Lung (tissue), 12 donors: ENCODE measurements around the gene MVB12B. TPM values are rescaled to one million over a fixed set of nuclear protein-coding genes. Genes with fewer than 3 reads are reported as not detected.

Experiments used
- ATAC-seq: fragments of 200-7000 bp; cut with Tn5 transposase; one replicate; pipeline ENCODE4 v1.9.1; 2020; ENCODE audit warnings: moderate number of reproducible peaks; ENCODE audit not compliant: insufficient read depth, low FRiP score
- DNase-seq, 3 donors: peaks; one replicate each; pipeline ENCODE4 v3.0.0-alpha.2; 2013 to 2017
- H3K27ac ChIP-seq, 2 donors: one replicate each; pipeline ENCODE4 v1.5.1; 2013; ENCODE audit warnings: mild to moderate bottlenecking in 2 of 2, moderate library complexity in 2 of 2, control low read depth in 1 of 2, inconsistent platforms in 1 of 2, low read depth in 1 of 2, low read length in 1 of 2
- H3K27me3 ChIP-seq, 3 donors: one replicate each; pipeline ENCODE4 v1.5.1; 2013; ENCODE audit warnings: low read length in 2 of 3; ENCODE audit not compliant: control insufficient read depth in 3 of 3, insufficient read depth in 3 of 3
- H3K36me3 ChIP-seq, 4 donors: one replicate each; pipeline ENCODE4 v1.5.1; 2013; ENCODE audit warnings: low read length in 4 of 4, mild to moderate bottlenecking in 1 of 4, moderate library complexity in 1 of 4; ENCODE audit not compliant: control insufficient read depth in 4 of 4, insufficient read depth in 4 of 4
- H3K4me1 ChIP-seq, 5 donors: one replicate each; pipeline ENCODE4 v1.5.1; 2013; ENCODE audit warnings: low read length in 5 of 5, mild to moderate bottlenecking in 2 of 5, moderate library complexity in 1 of 5; ENCODE audit not compliant: control insufficient read depth in 5 of 5, insufficient read depth in 5 of 5
- H3K4me3 ChIP-seq: one replicate; pipeline ENCODE4 v1.5.1; 2013; ENCODE audit warnings: mild to moderate bottlenecking, control low read depth, moderate library complexity
- H3K9ac ChIP-seq, 2 donors: one replicate each; pipeline ENCODE4 v1.5.1; 2013; ENCODE audit warnings: low read length in 2 of 2, control low read depth in 1 of 2; ENCODE audit not compliant: insufficient read depth in 1 of 2
- H3K9me3 ChIP-seq, 4 donors: one replicate each; pipeline ENCODE4 v1.5.1; 2013; ENCODE audit warnings: low read length in 3 of 4, mild to moderate bottlenecking in 1 of 4, moderate library complexity in 1 of 4; ENCODE audit not compliant: control insufficient read depth in 4 of 4, insufficient read depth in 3 of 4
- WGBS, 2 donors: extraction: QIAGEN DNeasy Blood & Tissue Kit; methylation state at CpG; one replicate each; pipeline ENCODE4 v1.1.7; 2013; 5-methylcytosine and 5-hydroxymethylcytosine counted together
- polyA plus RNA-seq, 2 donors: library from polyadenylated mRNA; stranded (reverse); fragments of 200-250 nt; gene quantifications; one replicate each; pipeline ENCODE4 v1.2.1, GENCODE V29; 2013
- total RNA-seq, 2 donors: library from RNA; depleted of rRNA in 1 of 2; stranded (reverse); fragments of >200 nt in 1 of 2; gene quantifications; one replicate each; pipeline ENCODE4 v1.2.1, GENCODE V29; 2014 to 2021
- TF ChIP-seq, protein P1 (sequence below): IDR thresholded peaks from 2 replicates; pipeline ENCODE4 v1.5.1; 2012; ENCODE audit warnings: mild to moderate bottlenecking; ENCODE audit errors: control extremely low read depth, extremely low read depth
- donor health status: control.
- donor health status: control.
- donor health status: Bipolar disorder and iron deficiency.
- donor health status: healthy.
- donor health status: DM: yes; HTN: yes; CAD: no.

MVB12B gene
- total and polyA plus RNA-seq, 4 donors: 9.5 to 33.6 (median 16.5) TPM

DNA sequence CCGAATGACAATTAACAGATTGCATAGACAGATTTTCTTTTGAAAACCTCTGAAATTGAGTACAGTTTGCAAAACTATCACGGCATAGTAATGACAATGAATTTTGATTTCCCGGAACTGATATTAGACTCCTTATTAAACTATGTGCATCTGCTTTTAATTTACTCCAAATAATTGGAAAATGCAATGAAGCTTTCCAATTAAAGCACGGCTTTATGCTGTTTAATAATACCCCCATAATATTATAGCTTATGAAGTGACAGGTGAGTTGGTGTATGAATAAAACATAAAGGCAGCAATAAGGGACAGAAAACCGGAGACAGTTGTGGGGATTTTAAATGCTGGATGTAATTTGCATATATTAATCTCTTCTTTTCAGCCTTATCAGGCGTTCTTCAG is 110.6 kb downstream of the MVB12B start:
- WGBS, 2 donors: 93 to 94% methylated on average over 6 of the region's 6 CpGs
- Histone ChIP-seq H3K36me3 (peaks cover 0 to 15% (median 0%) of the 10 kb centered on the region in 4 donors), H3K4me1 (peaks cover 0 to 5% (median 0%) of the 10 kb centered on the region in 5 donors), H3K27ac (no peak overlapping the region), H3K27me3 (no peaks in the 10 kb centered on the region), H3K9me3 (no peaks in the 10 kb centered on the region), H3K4me3 (no peak overlapping the region), H3K9ac (no peak overlapping the region)
- TF ChIP-seq, protein P1, sequence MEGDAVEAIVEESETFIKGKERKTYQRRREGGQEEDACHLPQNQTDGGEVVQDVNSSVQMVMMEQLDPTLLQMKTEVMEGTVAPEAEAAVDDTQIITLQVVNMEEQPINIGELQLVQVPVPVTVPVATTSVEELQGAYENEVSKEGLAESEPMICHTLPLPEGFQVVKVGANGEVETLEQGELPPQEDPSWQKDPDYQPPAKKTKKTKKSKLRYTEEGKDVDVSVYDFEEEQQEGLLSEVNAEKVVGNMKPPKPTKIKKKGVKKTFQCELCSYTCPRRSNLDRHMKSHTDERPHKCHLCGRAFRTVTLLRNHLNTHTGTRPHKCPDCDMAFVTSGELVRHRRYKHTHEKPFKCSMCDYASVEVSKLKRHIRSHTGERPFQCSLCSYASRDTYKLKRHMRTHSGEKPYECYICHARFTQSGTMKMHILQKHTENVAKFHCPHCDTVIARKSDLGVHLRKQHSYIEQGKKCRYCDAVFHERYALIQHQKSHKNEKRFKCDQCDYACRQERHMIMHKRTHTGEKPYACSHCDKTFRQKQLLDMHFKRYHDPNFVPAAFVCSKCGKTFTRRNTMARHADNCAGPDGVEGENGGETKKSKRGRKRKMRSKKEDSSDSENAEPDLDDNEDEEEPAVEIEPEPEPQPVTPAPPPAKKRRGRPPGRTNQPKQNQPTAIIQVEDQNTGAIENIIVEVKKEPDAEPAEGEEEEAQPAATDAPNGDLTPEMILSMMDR: no peak
- no peak for ATAC-seq
- no peak for DNase-seq

DNA sequence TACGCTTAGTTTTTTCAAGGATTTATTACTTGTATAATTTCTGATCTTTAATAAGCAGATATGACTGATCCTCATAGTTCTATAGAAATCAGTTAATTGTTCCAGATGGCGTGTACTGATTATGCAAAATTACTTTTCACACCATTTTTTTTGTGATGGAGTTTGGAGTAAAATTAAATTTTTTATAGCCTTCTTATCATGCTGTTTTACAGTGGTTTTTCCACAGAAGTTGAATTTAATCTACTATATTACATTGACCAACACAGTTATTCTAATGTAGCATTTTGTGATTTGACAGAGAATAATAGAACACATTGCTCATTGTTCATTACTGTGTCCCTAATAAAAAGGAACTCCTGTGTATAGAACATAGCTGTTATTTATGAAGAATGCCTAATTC is 111.1 kb downstream of the MVB12B start:
- Histone ChIP-seq H3K4me1 (peaks cover 0 to 5% (median 0%) of the 10 kb centered on the region in 5 donors), H3K27ac (no peak overlapping the region), H3K9ac (no peak overlapping the region), H3K9me3 (no peaks in the 10 kb centered on the region), H3K36me3 (peaks cover 0 to 12% (median 0%) of the 10 kb centered on the region in 4 donors), H3K27me3 (no peaks in the 10 kb centered on the region), H3K4me3 (no peak overlapping the region)
- no peak for ATAC-seq
- DNase-seq: no peak
- TF ChIP-seq, protein P1: no peak
- WGBS, 2 donors: 97 to 100% methylated on average over 2 of the region's 2 CpGs

DNA sequence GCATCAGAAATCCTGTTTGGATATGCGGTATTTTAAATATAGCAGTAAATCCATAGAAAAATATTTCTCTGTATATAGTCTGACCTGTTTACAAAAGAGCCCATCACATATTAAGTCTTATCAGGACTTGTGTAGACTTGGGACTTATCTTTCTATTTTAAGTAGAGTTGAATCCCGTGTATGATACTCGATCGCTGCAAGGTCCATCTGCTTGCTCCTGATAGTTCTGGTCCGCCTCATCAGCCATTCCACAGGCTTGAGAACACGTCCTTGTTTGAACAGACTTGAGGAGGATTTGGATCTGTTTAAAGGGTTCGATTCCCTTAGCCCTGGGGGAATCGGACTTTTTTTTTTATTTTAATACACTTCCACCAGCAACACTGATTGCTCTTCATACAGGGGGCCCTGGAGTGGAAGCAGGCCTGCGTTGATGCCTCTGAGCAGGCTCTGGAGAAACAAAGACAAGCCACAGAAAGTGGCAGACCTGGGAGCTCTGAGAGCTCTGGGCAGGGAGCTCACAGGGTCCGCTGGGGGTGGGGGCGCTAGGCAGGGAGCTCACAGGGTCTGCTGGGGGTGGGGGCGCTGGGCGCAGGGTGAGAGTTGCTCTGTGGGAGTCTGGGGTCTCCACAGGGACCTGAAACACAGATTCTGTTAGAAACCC is 112.2 kb downstream of the MVB12B start:
- no peak for ATAC-seq
- TF ChIP-seq, protein P1: no peak
- no peaks in the 10 kb centered on the region for H3K27me3 ChIP-seq
- no peak overlapping the region for H3K27ac ChIP-seq
- H3K9me3 ChIP-seq: no peaks in the 10 kb centered on the region
- no peak overlapping the region for H3K4me3 ChIP-seq
- 92 to 96% methylated on average over 13 of the region's 13 CpGs for WGBS, 2 donors
- no peak overlapping the region for H3K9ac ChIP-seq
- peaks cover 0 to 5% (median 0%) of the 10 kb centered on the region in 5 donors for H3K4me1 ChIP-seq
- H3K36me3 ChIP-seq: peaks cover 0 to 6% (median 0%) of the 10 kb centered on the region in 4 donors
- no peak for DNase-seq

DNA sequence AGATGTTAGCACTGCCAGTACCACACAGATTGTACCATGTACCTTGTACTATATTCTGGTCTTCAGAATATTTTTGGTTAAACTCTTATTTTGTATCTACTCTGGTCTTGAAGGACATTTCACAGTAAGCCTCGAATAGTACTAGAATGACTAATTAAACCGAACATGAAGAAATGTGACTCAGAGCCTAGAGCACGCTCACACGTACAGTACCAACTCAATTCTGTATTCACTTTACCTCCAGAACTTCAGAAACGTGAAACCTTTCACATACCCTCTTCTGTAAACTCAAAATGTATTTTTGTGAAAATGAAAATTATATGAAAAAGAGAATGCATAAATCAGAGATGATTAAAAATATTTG is 112.8 kb downstream of the MVB12B start:
- Histone ChIP-seq H3K9ac (no peak overlapping the region), H3K36me3 (peaks cover 0 to 6% (median 0%) of the 10 kb centered on the region in 4 donors), H3K4me3 (no peak overlapping the region), H3K4me1 (peaks cover 0 to 5% (median 0%) of the 10 kb centered on the region in 5 donors), H3K27ac (no peak overlapping the region), H3K27me3 (no peaks in the 10 kb centered on the region), H3K9me3 (no peaks in the 10 kb centered on the region)
- no peak for ATAC-seq
- TF ChIP-seq, protein P1: no peak
- WGBS, 2 donors: 80 to 93% methylated on average over 5 of the region's 5 CpGs
- DNase-seq: no peak
